Amniotic stem cell (primary cell): Measurements from ENCODE around the gene OPRM1.
"Not testable (repeated sequence)": the region's sequence is repeated elsewhere in the genome, so short reads cannot be mapped to it uniquely, and the experiment has no call there.

Experiments used
- DNase-seq: peaks from one replicate; lab custom pipeline; 2025; lab: John Stamatoyannopoulos, UW

The OPRM1 gene

GRCh38 chr6:154143753-154144152 lies 104.7 kb downstream of the OPRM1 start:
- DNase-seq, result no peak

GRCh38 chr6:154154389-154154967 lies 115.4 kb downstream of the OPRM1 start:
- DNase-seq, result peak; percentile 44

GRCh38 chr6:154156135-154156896 lies 117.3 kb downstream of the OPRM1 start:
- DNase-seq, result peak; percentile 25

- no peak for DNase-seq
These were observed 118.0 kb downstream of the OPRM1 start for GRCh38 chr6:154157082-154157481.

- DNase-seq, result no peak
These were observed 118.7 kb downstream of the OPRM1 start for GRCh38 chr6:154157706-154158105.

- DNase-seq, result no peak
These were observed 120.1 kb downstream of the OPRM1 start for GRCh38 chr6:154159126-154159525.

- DNase-seq, result no peak
These were observed 122.6 kb downstream of the OPRM1 start for GRCh38 chr6:154161689-154162088.

- DNase-seq, result no peak
These were observed 125.4 kb downstream of the OPRM1 start for GRCh38 chr6:154164397-154164796.

- DNase-seq, result no peak
These were observed 126.4 kb downstream of the OPRM1 start for GRCh38 chr6:154165478-154165877.

GRCh38 chr6:154166140-154166539 lies 127.1 kb downstream of the OPRM1 start:
- no peak for DNase-seq

GRCh38 chr6:154167126-154167525 lies 128.1 kb downstream of the OPRM1 start:
- DNase-seq, result no peak

- no peak for DNase-seq
These were observed 130.3 kb downstream of the OPRM1 start for GRCh38 chr6:154169193-154169847.

- DNase-seq, result no peak
These were observed 131.1 kb downstream of the OPRM1 start for GRCh38 chr6:154170106-154170505.

GRCh38 chr6:154172393-154172792 lies 133.4 kb downstream of the OPRM1 start:
- DNase-seq, result not testable (repeated sequence)

- DNase-seq, result no peak
These were observed 140.4 kb downstream of the OPRM1 start for GRCh38 chr6:154179434-154179833.

- no peak for DNase-seq
These were observed 148.2 kb downstream of the OPRM1 start for GRCh38 chr6:154187203-154187602.

- no peak for DNase-seq
These were observed 148.7 kb downstream of the OPRM1 start for GRCh38 chr6:154187714-154188113.

- DNase-seq, result no peak
These were observed 157.4 kb downstream of the OPRM1 start for GRCh38 chr6:154196333-154196885.

- peak; percentile 63 for DNase-seq
These were observed 158.3 kb downstream of the OPRM1 start for GRCh38 chr6:154197196-154197860.

- DNase-seq, result not testable (repeated sequence)
These were observed 162.6 kb downstream of the OPRM1 start for GRCh38 chr6:154201688-154202087.

- DNase-seq, result no peak
These were observed 163.3 kb downstream of the OPRM1 start for GRCh38 chr6:154202339-154202738.

- no peak for DNase-seq
These were observed 163.9 kb downstream of the OPRM1 start for GRCh38 chr6:154202958-154203357.
